GM19455 (cell line): ENCODE results near the gene ANXA11.
"Not testable (repeated sequence)": the region's sequence is repeated elsewhere in the genome, so short reads cannot be mapped to it uniquely, and the experiment has no call there.

Experiments
- ATAC-seq: cut with Tn5 transposase; IDR thresholded peaks from one replicate; pipeline ENCODE4 v1.9.1; 2021; ENCODE audit not compliant: unreplicated experiment

ANXA11 gene

DNA sequence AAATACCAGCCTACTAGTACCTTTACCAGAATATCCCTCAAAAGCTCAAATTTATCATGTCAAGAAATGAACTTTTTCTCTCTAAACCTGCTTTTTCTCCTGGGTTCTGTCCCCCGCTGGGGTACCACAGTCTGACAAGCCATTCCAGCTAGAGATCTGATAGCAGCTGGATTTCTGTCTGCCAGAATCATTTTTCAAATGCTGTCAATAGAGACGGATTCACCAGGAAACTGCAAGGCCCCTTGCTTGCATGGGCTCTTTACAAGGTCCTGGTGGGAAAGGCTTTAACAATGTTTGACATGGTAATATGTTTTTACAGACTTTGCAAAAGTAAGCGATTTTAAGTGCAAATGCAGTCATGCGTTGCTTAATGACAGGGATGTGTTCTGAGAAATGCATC lies 4.9 kb upstream of the ANXA11 start:
- no peak for ATAC-seq

DNA sequence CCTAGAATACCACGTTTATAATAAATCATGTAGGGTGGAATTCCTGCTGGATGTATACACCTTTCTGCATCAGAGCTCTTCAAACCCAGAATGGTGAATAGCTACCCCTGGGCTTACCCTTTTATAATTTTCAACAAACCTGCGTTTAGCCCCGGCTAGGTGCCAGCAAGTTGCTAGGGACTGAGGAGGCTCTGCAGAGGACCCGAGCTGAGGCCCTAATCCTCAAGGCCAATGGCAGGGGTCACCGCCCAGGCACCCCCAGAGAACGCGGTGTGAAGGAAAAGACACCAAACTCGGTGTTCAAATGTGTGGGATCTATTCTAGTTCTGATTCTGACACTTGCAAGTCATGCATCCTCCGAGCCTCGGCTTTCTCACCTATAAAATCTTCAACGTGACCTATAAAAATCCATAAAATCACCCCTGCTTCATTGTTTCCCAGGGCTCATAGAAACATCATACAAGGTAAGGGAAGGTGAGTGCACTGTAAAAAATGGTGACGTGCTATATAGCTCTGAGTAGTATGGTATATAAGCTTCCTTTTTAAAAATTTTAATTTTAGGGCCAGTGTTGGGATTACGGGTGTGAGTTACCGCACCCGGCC lies 2.5 kb upstream of the ANXA11 start:
- ATAC-seq: no peak

DNA sequence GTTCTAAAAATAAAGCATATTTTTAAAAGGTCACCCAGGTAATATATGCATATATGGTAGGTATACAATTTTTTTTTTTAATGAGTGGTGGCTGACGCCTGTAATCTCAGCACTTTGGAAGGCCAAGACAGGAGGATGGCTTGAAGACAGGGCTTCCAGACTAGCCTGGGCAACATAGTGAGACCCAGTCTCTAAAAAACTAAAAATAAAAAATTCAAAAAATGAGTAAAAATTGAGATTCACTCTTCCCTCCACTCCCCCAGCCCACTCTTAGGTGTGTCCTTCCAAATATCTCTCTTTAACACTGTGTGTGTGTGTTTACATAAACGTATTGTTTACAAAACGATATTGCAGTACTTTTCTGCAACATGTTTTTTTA lies 929 bp upstream of the ANXA11 start:
- no peak for ATAC-seq

DNA sequence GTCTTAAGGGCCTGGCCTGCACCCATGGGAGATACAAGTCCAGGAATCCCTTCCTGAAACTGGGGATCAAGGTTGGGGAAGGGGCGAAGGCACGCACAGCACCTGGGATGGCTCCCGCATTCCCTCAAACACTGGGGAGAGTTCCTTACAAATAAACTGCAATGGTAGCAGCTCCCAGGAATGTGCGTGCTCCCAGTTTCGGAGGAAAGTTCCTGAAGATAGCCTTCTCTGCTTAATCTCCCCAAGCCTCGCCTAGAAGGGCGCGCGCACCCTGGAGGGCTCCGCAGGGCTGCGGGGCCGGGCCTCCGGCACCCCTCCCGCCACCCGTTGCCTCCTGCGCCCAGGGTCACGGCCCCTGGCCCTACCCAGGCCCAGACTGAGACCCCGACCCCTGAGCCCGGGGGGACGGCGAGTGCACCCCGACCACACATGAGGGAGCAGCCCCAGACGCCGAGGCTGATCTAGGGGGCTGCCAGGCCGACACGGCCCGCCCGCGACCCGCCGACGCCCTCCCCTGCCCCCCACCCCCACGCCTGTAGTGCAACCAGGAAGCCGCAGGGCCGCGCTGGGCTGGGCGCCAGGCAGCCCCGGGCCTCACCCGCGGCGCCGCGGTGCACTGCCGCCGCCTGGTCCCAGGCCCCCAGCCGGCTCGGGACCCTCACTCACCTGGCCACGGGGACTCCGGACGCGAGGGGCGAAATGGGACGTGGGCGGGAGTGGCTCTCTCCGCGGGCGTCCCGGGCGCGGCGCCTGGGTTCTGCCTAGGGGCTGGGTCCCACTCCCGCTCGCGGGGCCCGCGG lies 460 bp downstream of the ANXA11 start:
- peak; percentile 47 for ATAC-seq

DNA sequence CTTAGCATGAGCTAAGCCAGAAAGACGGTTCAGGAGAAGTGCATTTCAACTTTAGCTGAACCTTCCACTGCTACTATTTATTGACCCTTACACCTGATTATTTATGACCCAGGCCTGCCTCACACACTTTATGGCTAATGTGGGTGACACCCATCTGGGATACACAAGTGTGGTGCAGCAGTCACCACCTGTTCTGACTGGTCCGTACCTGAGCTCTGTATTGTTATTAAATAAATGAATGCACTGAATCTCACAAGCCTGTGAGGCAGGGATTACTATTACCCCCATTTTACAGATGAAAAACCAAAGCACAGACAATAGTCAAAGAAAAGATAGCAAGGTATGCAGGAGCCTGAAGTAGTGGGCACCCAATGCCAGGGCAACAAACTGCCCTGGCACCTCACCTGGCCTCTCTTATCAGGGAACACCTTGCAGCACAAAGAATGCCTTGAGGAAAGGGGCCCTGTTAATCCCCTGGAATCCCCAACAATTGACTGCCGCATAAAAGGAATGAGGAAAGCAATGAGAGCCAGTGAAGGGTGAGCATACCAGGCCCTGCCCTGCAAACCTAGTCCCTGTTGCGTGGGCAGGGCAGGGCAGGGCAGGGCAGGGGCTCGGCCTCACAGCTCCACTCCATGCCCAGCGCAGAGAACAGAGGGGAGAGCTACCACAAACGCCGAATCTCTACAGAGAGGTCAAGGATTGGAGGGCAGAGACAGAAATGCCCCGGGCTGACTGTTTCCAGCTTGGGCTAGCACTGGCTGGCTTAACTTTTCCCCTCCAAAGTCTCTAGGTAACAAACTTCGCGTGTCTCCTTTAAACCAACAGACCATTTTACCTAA lies 1.3 kb downstream of the ANXA11 start:
- no peak for ATAC-seq

DNA sequence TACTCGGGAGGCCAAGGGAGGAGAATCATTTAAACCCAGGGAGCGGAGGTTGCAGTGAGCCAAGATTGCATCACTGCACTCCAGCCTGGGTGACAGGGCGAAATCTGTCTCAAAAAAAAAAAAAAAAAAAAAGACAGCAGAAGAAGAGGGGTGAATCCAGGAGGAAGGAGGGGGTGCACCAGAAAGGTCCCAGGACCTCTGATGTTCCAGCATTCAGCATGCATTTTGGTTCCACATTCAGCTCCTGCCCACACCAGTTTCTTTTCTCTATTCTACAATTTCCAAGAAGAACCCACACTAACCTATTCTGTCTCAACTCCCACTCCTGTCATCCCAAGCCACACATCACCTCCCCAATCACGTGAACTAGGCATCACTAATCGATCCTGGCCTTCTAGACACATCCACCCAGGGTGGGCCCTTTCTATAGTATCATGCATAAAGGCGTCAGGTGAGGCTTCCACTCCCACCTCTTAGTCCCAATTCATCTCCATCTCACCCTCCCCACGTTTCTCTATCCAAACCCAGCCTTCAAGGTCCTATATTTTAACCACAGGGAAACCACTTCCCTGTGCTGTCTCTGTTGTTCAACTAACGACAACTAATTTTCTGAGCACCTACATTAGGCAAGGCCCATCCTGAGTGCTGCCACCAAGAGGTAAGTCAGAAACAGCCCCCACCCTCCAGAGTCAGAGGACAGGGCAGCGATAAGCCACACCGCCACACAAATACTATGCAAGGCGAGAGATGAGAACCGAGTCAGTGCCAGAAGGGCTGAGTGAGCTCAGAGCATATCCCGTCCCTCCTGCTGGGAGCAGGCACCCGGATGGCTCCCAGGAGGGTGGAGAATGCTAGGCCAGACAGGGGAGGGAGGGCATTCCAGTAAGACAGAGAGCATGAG lies 2.2 kb downstream of the ANXA11 start:
- peak; percentile 48 for ATAC-seq

DNA sequence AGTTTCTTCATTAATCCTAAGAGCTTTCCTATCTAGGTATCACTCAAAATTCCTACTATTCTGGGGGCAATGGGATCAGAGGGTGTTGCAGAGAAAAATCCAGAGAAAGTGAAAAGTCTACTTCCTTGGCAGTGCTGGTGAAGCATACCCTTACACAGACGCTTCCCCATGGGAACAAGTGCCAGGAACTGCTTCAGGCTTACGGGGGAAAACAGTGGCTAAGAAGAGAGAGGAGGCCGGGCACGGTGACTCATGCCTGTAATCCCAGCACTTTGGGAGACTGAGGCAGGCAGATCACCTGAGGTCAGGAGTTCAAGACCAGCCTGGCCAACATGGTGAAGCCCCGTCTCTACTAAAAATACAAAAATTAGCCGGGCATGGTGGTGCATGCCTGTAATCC lies 2.8 kb downstream of the ANXA11 start:
- not testable (repeated sequence) for ATAC-seq

DNA sequence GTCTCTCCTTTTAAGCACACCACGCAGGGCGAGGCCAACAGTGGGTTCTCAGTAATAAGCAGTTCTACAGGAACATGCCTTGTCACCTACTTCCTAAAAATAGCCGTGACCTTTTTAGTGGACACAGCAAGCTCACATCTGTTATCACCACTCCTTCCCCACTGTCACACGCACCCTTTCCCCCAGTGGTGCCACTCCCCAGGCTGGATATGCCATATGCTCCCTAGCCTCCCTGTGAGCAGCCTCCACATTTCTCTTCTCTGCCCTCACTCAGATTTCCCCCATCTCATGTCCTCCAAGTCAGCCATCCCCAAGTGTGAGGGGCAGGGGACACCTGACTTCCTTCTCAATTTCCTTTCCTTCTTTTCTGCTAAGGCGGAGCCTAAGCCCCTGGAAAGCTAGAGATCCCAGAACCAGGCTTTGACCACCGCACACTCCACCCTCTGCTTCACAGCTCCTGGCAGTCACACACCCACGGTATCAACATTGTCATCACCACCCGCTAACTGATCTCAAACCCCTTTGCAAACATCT lies 3.7 kb downstream of the ANXA11 start:
- ATAC-seq: no peak

DNA sequence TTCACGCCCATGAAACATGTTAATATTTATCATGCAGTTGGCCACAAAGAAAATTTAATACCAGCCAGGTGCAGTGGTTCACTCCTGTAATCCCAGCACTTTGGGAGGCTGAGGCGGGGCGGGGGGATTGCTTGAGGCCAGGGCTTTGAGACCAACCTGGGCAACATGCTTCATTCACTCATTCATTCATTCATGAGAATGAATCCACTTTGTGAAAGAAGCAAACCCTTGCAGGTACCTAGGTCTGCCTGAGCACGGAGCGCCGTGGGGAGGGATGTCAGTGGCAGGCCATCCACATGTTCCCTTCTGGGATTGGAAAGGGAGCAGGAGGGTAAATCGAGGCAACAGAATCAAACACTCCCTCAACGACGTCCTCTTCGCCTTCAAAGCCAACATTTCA lies 4.7 kb downstream of the ANXA11 start:
- ATAC-seq: no peak

DNA sequence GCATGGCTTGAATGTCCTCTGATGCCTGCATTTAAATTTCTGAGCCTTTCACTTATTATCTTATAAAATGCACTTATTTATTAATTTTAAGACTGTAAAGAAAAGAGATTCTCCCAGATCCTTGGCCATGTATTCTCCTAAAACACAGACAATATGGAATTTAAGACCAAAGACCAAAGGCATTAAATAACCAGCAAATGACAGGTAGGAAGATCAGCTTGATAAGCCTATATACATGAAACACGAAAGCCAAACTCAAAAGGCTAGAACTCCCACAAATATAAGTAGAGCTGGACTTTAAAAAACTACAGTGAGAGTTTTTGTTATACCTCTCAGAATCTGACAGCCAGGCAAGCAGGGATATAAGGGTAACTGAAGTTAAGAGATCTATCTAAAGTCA lies 5.1 kb downstream of the ANXA11 start:
- ATAC-seq: no peak

DNA sequence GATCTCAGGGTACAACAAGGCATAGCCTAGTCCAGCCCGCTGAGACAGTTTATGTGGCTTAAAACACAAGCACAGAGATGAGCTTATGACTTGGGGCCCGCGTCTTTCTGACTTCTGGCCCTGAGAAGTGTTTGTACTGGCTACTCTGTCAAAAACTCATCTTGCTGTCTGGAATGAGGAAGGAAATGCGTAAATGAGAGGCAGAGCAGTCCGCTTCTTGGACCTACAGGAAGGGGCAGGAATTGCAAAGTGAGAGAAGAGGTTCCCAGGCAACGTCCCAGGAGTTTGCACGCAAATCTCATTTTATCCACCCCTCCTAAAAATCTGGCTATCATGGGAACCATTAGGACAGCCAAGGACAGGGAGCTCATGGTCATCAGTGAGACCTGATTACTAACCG lies 5.5 kb downstream of the ANXA11 start:
- ATAC-seq: no peak

DNA sequence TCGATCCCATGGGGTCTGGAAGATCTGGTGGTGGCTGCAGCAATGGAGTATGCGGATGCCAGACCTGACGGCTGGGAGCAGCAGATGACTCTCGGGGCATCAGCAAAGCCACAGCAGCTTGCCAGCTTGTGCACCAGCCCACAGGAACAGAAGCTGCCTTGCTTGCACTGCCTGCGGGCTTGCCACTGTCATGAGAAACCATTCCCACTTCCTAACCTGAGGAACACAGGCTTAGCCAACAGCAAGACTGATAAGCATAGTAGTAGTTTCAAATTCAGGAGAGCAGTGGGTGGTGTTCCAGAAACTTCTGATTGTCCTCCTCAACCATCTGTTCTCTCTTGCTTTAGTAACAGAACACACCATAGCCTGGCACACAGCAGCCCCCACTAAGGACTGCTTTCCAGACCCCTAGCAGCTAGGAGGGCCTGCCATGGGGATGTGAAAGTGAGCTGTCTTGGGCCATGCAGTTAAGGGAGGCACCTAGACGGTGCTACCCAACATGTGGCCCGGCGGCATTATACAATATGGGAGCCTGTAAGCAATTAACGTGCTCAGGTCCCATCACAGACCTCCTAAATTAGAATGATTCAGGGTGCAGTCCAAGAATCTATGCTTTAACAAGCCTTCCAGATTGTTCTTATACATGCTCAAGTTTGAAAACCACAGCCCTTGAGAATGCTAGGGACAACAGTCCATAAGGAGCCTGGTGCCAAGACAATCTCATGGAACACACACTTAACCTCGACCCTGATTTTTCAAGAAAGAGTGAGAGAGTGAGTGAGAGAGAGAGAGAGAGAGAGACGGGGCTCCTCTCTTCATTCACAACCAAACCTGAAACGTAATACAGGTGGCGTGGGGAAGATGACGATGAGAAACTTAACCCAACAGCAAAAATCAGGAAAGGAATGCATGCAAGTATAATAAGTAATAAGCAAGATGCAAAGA lies 7.1 kb downstream of the ANXA11 start:
- no peak for ATAC-seq

DNA sequence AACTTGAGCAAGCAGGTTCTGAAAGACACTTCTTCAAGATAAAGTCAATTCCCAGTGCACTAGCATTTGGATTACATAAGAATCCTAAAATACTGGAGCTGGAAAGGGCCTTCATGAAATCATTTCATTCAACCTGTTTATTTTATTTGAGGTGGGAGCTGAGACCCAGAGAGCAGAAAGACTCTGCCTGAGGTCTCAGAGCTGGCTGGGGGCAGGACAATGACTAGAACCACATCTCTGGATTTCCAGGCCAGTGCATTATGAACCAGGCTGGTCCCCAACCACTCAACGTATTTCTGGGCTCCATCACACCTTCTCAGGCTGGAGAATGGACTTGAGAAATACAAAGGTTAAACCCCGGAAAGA lies 8.4 kb downstream of the ANXA11 start:
- ATAC-seq: no peak

DNA sequence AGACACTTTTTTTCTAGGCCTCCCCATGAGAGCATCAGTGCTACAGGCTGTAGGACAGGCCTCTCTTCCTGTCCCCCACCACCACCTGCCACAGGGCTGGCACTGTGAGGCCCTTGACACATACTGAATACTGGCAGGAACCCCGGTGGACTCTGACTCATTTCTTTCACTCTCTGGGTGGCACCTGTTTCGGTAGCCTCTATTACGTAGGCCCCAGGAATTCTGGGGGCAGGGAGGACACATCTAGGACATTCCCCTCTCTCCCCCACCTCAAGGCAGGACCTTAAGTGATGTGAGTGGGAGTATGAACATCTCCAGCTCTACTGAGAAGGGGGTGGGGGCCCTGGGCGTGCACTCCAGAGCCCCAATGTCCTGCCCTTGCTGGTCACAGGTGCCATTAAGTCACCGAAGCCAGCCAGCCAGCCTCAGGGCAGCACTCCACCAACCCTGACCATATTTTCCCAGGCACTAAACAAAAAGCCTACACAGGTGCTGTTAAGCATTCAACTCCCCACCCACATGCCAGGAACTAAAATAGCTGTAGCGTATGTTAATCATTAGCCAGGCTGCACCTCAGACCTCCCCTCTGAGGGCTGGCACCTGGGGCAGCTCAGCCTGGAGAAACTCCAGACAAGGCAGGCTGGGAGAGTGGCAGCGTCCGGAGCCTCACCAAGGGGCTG lies 8.9 kb downstream of the ANXA11 start:
- ATAC-seq: peak; percentile 77

DNA sequence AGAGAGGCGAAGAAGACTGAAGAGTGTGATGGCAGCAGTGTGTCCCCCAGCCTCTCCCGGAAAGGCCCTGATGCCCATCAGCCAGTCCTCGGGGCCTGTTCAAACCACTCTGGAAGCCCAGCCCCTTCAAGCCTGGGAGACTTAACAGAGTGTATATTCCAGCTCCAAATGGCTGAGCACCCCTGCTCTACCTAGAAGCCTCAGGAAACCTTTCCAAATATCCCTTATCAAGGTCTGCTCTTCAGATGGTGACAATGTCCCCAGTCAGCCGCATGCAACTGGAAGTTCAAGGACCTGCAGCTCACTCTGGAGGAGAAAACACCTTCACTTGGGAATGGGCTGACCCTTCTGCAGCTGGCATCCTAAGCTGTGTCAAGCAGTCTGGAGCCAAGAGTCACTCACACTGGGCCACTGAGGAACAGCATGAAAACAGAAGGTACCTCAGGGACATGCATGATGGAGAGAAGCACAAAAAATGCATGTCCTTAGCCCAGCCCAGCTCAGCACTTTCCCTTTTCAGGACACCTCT lies 10.2 kb downstream of the ANXA11 start:
- no peak for ATAC-seq

DNA sequence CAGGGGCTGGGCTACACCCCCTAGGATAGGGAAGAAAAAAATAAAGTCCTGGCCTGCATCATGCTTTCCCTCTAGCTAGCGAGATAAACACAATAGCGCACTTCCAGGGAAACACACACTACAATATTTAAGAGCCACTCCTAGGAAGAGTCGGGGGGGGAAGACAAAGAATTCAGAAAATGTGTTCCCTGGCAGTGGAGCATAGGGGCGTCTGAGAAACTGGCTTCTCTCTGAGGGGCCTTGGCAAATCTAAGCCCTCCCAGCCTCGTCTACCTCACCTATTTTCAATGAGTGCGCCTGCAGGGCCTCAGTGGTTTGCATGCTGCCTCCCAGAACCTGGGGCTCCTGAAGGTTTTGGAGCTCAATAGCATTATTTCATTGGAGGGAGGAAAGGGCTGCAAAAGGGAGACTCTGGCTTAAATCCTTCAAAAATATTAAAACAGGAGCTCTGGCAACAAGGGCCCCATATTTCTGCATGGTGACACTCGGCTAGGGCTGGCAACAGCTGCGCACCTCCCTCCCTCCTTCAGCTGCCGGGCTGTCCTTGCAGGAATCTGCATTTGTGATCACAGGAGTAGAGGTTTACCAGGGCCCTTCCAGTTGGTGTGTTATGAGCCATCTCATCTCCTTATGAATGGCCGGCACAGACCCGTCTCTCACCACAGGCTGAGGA lies 10.8 kb downstream of the ANXA11 start:
- no peak for ATAC-seq

DNA sequence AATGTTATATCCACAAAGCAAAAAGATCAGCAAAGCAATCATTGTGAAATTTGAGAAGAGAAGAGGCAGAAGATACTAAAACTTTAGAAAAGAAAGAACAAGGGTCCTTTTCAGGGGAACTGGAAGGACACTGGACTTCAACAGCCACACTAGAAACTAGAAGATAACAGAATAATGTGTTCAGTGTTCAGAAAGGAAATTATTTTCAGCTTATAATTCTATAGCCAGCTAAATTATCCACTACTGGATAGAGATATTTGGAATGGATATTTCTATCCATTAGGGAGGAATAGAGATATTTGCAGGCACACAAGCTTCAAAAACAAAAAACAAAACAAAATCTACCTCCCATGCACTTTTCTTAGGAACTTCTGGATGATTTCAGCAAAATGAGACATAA lies 12.8 kb downstream of the ANXA11 start:
- no peak for ATAC-seq

DNA sequence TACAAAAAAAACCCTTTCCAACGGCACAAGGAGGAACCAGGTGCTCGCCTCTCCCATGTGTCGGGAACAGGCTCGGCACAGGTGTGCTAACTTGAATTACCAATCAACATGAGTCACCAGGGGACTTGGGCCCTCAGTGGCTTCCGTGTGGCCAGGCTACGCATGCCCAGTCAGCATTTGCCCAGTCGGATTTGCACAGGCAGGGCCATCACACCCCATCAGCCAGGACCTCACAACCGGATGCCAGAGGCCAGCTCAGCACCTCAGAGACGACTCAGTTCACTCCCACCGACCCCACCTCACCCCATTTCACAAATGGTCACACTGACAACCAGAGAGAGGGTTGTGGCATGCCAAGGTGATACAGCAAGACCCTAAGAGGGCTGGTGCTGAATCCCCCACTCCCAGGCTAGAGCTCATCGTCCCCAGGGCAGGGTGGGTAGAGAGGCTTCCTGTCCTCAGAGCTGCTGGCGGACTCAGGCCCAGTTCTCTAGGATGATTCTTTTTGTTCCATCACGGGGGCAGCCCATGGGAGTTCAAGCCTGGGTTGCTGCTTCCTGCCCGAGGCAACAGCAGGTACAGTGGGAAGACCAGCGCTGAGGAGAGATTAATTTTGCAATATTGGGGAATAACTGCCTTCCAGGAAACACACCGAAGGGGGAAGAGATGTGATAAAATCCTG lies 13.6 kb downstream of the ANXA11 start:
- no peak for ATAC-seq
